ENCODE data around the gene CFAP299. TPM values are rescaled to one million over a fixed set of nuclear protein-coding genes. Genes with fewer than 3 reads are reported as not detected.

The CFAP299 gene
- total and polyA plus RNA-seq, 2 donors from 2014 or later: 1.1 TPM; not detected in 1

GRCh38 chr4:80387390-80388283, 52.1 kb downstream of the CFAP299 start:
- Histone ChIP-seq H3K27ac (ENCODE audit: low read depth in 2 of 2, low read length in 2 of 2) (no peak overlapping the region), H3K36me3 (ENCODE audit: control insufficient read depth in 2 of 3, insufficient read depth in 3 of 3, low read length in 3 of 3) (no peaks in the 10 kb centered on the region), H3K4me3 (ENCODE audit: low read length in 3 of 3) (no peak overlapping the region), H3K9me3 (ENCODE audit: control insufficient read depth in 2 of 3, insufficient read depth in 1 of 3, low read length in 3 of 3) (no peaks in the 10 kb centered on the region), H3K4me1 (ENCODE audit: control insufficient read depth in 2 of 3, insufficient read depth in 2 of 3, low read depth in 1 of 3, low read length in 3 of 3) (no peaks in the 10 kb centered on the region), H3K9ac (ENCODE audit: low read length in 3 of 3) (no peak overlapping the region), H3K27me3 (ENCODE audit: control insufficient read depth, insufficient read depth, low read length) (no peaks in the 10 kb centered on the region)
- no peak for FAIRE-seq
- TF ChIP-seq, protein P1, sequence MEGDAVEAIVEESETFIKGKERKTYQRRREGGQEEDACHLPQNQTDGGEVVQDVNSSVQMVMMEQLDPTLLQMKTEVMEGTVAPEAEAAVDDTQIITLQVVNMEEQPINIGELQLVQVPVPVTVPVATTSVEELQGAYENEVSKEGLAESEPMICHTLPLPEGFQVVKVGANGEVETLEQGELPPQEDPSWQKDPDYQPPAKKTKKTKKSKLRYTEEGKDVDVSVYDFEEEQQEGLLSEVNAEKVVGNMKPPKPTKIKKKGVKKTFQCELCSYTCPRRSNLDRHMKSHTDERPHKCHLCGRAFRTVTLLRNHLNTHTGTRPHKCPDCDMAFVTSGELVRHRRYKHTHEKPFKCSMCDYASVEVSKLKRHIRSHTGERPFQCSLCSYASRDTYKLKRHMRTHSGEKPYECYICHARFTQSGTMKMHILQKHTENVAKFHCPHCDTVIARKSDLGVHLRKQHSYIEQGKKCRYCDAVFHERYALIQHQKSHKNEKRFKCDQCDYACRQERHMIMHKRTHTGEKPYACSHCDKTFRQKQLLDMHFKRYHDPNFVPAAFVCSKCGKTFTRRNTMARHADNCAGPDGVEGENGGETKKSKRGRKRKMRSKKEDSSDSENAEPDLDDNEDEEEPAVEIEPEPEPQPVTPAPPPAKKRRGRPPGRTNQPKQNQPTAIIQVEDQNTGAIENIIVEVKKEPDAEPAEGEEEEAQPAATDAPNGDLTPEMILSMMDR (IDR thresholded peaks at IDR 0.05; ENCODE audit: borderline replicate concordance, extremely low read depth, insufficient read depth): no peak
- intact Hi-C loops (cut with DNase I): no loop called here
- DNase-seq: peak in 1 of 5 donors; percentile 56

DNA sequence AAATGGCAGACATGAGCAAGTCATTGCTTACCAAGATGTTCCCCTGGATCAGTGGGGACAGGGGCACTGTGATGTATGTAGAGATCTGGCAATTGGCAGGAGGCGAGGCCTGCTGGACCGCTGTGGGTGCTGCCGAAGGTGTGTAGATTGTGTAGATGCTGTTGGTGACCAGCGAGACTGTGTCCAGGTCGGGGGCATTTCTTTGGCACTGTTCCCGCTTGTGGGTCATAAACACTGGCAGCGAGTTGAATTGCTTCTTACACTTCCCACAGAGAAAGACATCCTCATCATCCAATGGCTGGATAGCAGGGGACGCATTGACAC, 52.7 kb downstream of the CFAP299 start:
- no peaks in the 10 kb centered on the region for H3K4me1 ChIP-seq (ENCODE audit: control insufficient read depth in 2 of 3, insufficient read depth in 2 of 3, low read depth in 1 of 3, low read length in 3 of 3)
- DNase-seq (no peak), FAIRE-seq (no peak)
- no peak overlapping the region for H3K9ac ChIP-seq (ENCODE audit: low read length in 3 of 3)
- no peaks in the 10 kb centered on the region for H3K9me3 ChIP-seq (ENCODE audit: control insufficient read depth in 2 of 3, insufficient read depth in 1 of 3, low read length in 3 of 3)
- no peaks in the 10 kb centered on the region for H3K27me3 ChIP-seq (ENCODE audit: control insufficient read depth, insufficient read depth, low read length)
- H3K4me3 ChIP-seq (ENCODE audit: low read length in 3 of 3): no peak overlapping the region
- H3K36me3 ChIP-seq (ENCODE audit: control insufficient read depth in 2 of 3, insufficient read depth in 3 of 3, low read length in 3 of 3): no peaks in the 10 kb centered on the region
- intact Hi-C loops (cut with DNase I): no loop called here
- no peak overlapping the region for H3K27ac ChIP-seq (ENCODE audit: low read depth in 2 of 2, low read length in 2 of 2)
- TF ChIP-seq, protein P1 (IDR thresholded peaks at IDR 0.05; ENCODE audit: borderline replicate concordance, extremely low read depth, insufficient read depth): no peak

GRCh38 chr4:80390178-80390577, 54.6 kb downstream of the CFAP299 start:
- no peaks in the 10 kb centered on the region for H3K36me3 ChIP-seq (ENCODE audit: control insufficient read depth in 2 of 3, insufficient read depth in 3 of 3, low read length in 3 of 3)
- H3K4me1 ChIP-seq (ENCODE audit: control insufficient read depth in 2 of 3, insufficient read depth in 2 of 3, low read depth in 1 of 3, low read length in 3 of 3): no peaks in the 10 kb centered on the region
- H3K27me3 ChIP-seq (ENCODE audit: control insufficient read depth, insufficient read depth, low read length): no peaks in the 10 kb centered on the region
- intact Hi-C loops (cut with DNase I): no loop called here
- H3K9me3 ChIP-seq (ENCODE audit: control insufficient read depth in 2 of 3, insufficient read depth in 1 of 3, low read length in 3 of 3): no peaks in the 10 kb centered on the region
- TF ChIP-seq, protein P1 (IDR thresholded peaks at IDR 0.05; ENCODE audit: borderline replicate concordance, extremely low read depth, insufficient read depth): no peak
- no peak overlapping the region for H3K9ac ChIP-seq (ENCODE audit: low read length in 3 of 3)
- no peak overlapping the region for H3K4me3 ChIP-seq (ENCODE audit: low read length in 3 of 3)
- FAIRE-seq (no peak), DNase-seq (no peak)
- H3K27ac ChIP-seq (ENCODE audit: low read depth in 2 of 2, low read length in 2 of 2): no peak overlapping the region

All from kidney (tissue), 14 donors.